HCT116 (cell line): ENCODE results near the gene LAMB4. TPM values are rescaled to one million over a fixed set of nuclear protein-coding genes. Genes with fewer than 3 reads are reported as not detected.

Experiments used
- ATAC-seq: fragments of 200-7000 bp; cut with Tn5 transposase; 2 replicates; pipeline ENCODE4 v1.9.1; 2020; ENCODE audit warnings: mild to moderate bottlenecking, moderate library complexity
- BruUV-seq: library from RNA; stranded (reverse); fragments of 400-500 nt; replicated peaks from 2 replicates; lab custom pipeline; 2021; lab: Mats Ljungman, UMichigan
- CTCF ChIA-PET: fragments of 300-600 bp; sonication (Branson Sonifier 250); formaldehyde crosslinking; loops from one replicate; lab custom pipeline; 2021; ENCODE audit warnings: antibody characterized with exemption; lab: Charles Lee
- POLR2A ChIA-PET: fragments of 300-600, 350-600 bp; sonication (Branson Sonifier 250); formaldehyde crosslinking; loops from one replicate; lab custom pipeline; 2021; ENCODE audit warnings: antibody characterized with exemption; lab: Charles Lee
- RAD21 ChIA-PET, 2 experiments: fragments of 300-600 bp; sonication (Branson Sonifier 250); formaldehyde crosslinking; loops; one replicate each; lab custom pipeline; 2023; ENCODE audit warnings: low total read pairs in 2 of 2; ENCODE audit not compliant: uncharacterized antibody in 2 of 2, unreplicated experiment in 2 of 2, low non-redundant PET in 1 of 2; lab: Charles Lee
- DNase-seq: peaks from one replicate; pipeline ENCODE4 v3.0.0-alpha.2; 2010; ENCODE audit warnings: low read depth, low spot score
- H2AFZ ChIP-seq: fragments of 200-600 bp; shearing (Covaris generic), sonication (generic); 2 replicates; pipeline ENCODE4 v1.6.1; 2017; ENCODE audit warnings: low read depth, mixed run types, mixed read lengths, antibody characterized with exemption, low read length; ENCODE audit not compliant: poor library complexity, severe bottlenecking
- H3K27ac ChIP-seq: 2 replicates; pipeline ENCODE4 v1.5.1; 2012; ENCODE audit warnings: low read depth, low read length
- H3K27me3 ChIP-seq: fragments of 200-600 bp; sonication (generic); 2 replicates; pipeline ENCODE4 v1.6.1; 2016; ENCODE audit warnings: mixed run types, low read length, mixed read lengths; ENCODE audit not compliant: insufficient read depth
- H3K36me3 ChIP-seq, 2 experiments: fragments of 200-500 bp in 1 of 2; fragments of 200-600 bp in 1 of 2; sonication (Bioruptor generic) in 1 of 2; sonication (generic) in 1 of 2; 2 replicates each; pipeline versions ENCODE4 v1.5.1 to v1.6.1; 2014 to 2016; ENCODE audit warnings: low read length in 2 of 2, inconsistent platforms in 1 of 2, mixed read lengths in 1 of 2, mixed run types in 1 of 2; ENCODE audit not compliant: insufficient read depth in 2 of 2, control insufficient read depth in 1 of 2
- H3K4me1 ChIP-seq, 2 experiments: fragments of 200-600 bp in 1 of 2; sonication (generic) in 1 of 2; 2 replicates each; pipeline versions ENCODE4 v1.5.1 to v1.6.1; 2012 to 2017; ENCODE audit warnings: low read length in 2 of 2, inconsistent platforms in 1 of 2, mild to moderate bottlenecking in 1 of 2, mixed read lengths in 1 of 2, mixed run types in 1 of 2, moderate library complexity in 1 of 2; ENCODE audit not compliant: insufficient read depth in 2 of 2, control insufficient read depth in 1 of 2
- H3K4me2 ChIP-seq: fragments of 200-600 bp; sonication (generic); 2 replicates; pipeline ENCODE4 v1.6.1; 2017; ENCODE audit warnings: mixed run types, low read length, mixed read lengths
- H3K4me3 ChIP-seq, 2 experiments: fragments of 200-600 bp in 1 of 2; sonication (generic) in 1 of 2; replicated peaks in 1 of 2; 2 replicates each; pipeline ENCODE4 v1.5.1; 2011 to 2016; ENCODE audit warnings: low read length in 2 of 2, control low read depth in 1 of 2, low read depth in 1 of 2, mild to moderate bottlenecking in 1 of 2, mixed read lengths in 1 of 2, mixed run types in 1 of 2
- H3K79me2 ChIP-seq: fragments of 200-600 bp; sonication (generic); 2 replicates; pipeline ENCODE4 v1.6.1; 2017; ENCODE audit warnings: mild to moderate bottlenecking, mixed run types, low read length, moderate library complexity, mixed read lengths; ENCODE audit not compliant: insufficient read depth
- H3K9ac ChIP-seq: fragments of 200-600 bp; sonication (generic); 2 replicates; pipeline ENCODE4 v1.6.1; 2016; ENCODE audit warnings: low read length, mixed read lengths
- H3K9me2 ChIP-seq: fragments of 200-600 bp; sonication (generic), shearing (Covaris generic); 2 replicates; pipeline ENCODE4 v1.6.1; 2017; ENCODE audit warnings: mixed run types, mild to moderate bottlenecking, moderate library complexity; ENCODE audit not compliant: insufficient read depth
- H3K9me3 ChIP-seq, 2 experiments: fragments of 200-500 bp in 1 of 2; fragments of 200-600 bp in 1 of 2; sonication (Bioruptor generic) in 1 of 2; sonication (generic) in 1 of 2; 2 replicates each; pipeline ENCODE4 v1.6.1; 2014 to 2017; ENCODE audit warnings: low read length in 2 of 2, mixed read lengths in 2 of 2, inconsistent platforms in 1 of 2, low read depth in 1 of 2, mild to moderate bottlenecking in 1 of 2, mixed run types in 1 of 2, moderate library complexity in 1 of 2; ENCODE audit not compliant: control insufficient read depth in 1 of 2, insufficient read depth in 1 of 2
- H4K20me1 ChIP-seq: fragments of 200-600 bp; sonication (generic), shearing (Covaris generic); 2 replicates; pipeline ENCODE4 v1.6.1; 2017; ENCODE audit warnings: mixed run types, mild to moderate bottlenecking, moderate library complexity; ENCODE audit not compliant: insufficient read depth
- ATF3 ChIP-seq: IDR thresholded peaks from 2 replicates; pipeline ENCODE4 v1.6.1; 2012
- CBX3 ChIP-seq: IDR thresholded peaks from 2 replicates; pipeline ENCODE4 v1.6.1; 2012; ENCODE audit warnings: low read depth
- CTCF ChIP-seq, 3 experiments: fragments of 200-600 bp in 1 of 3; sonication (generic) in 1 of 3; IDR thresholded peaks in 2 of 3; conservative IDR thresholded peaks in 1 of 3; 2 replicates each; pipeline ENCODE4 v1.5.1; 2012 to 2017; ENCODE audit warnings: low read depth in 2 of 3, low read length in 2 of 3, antibody characterized with exemption in 1 of 3, borderline replicate concordance in 1 of 3, control low read depth in 1 of 3, mild to moderate bottlenecking in 1 of 3, mixed read lengths in 1 of 3, mixed run types in 1 of 3, moderate library complexity in 1 of 3; ENCODE audit not compliant: insufficient read depth in 1 of 3
- EGR1 ChIP-seq: IDR thresholded peaks from 2 replicates; pipeline ENCODE4 v1.6.1; 2012; ENCODE audit warnings: low read depth
- ELF1 ChIP-seq: IDR thresholded peaks from 2 replicates; pipeline ENCODE4 v1.6.1; 2012; ENCODE audit warnings: low read depth, borderline replicate concordance
- EZH2 ChIP-seq: fragments of 200-600 bp; sonication (generic); IDR thresholded peaks from 2 replicates; pipeline ENCODE4 v1.6.1; 2017; ENCODE audit warnings: antibody characterized with exemption, mixed run types
- EZH2phosphoT487 ChIP-seq: fragments of 200-600 bp; IDR thresholded peaks from 2 replicates; pipeline ENCODE4 v1.6.1; 2018; ENCODE audit warnings: antibody characterized with exemption, borderline replicate concordance
- JUND ChIP-seq: IDR thresholded peaks from 2 replicates; pipeline ENCODE4 v1.6.1; 2012
- MAX ChIP-seq: IDR thresholded peaks from 2 replicates; pipeline ENCODE4 v1.6.1; 2012
- POLR2AphosphoS5 ChIP-seq: IDR thresholded peaks from 2 replicates; pipeline ENCODE4 v1.6.1; 2011; ENCODE audit warnings: mild to moderate bottlenecking, low read depth, low read length, moderate library complexity
- RAD21 ChIP-seq: IDR thresholded peaks from 2 replicates; pipeline ENCODE4 v1.6.1; 2012; ENCODE audit warnings: low read depth, mild to moderate bottlenecking
- SP1 ChIP-seq: IDR thresholded peaks from 2 replicates; pipeline ENCODE4 v1.6.1; 2012; ENCODE audit warnings: low read depth
- SRF ChIP-seq: IDR thresholded peaks from 2 replicates; pipeline ENCODE4 v1.6.1; 2012; ENCODE audit warnings: low read depth
- TCF7L2 ChIP-seq: IDR thresholded peaks from 2 replicates; pipeline ENCODE4 v1.7.0; 2011; ENCODE audit warnings: borderline replicate concordance, inconsistent platforms; ENCODE audit not compliant: insufficient read depth, insufficient read length; ENCODE audit errors: extremely low read depth
- YY1 ChIP-seq: IDR thresholded peaks from 2 replicates; pipeline ENCODE4 v1.6.1; 2011; ENCODE audit warnings: low read length, low read depth, moderate library complexity, mild to moderate bottlenecking; ENCODE audit not compliant: insufficient replicate concordance; ENCODE audit errors: extremely low read depth
- ZBTB33 ChIP-seq: IDR thresholded peaks from 2 replicates; pipeline ENCODE4 v1.6.1; 2011; ENCODE audit warnings: mild to moderate bottlenecking, low read length, moderate library complexity; ENCODE audit not compliant: insufficient replicate concordance; ENCODE audit errors: extremely low read depth
- ZFX ChIP-seq: fragments of 450-650 bp; IDR thresholded peaks from 2 replicates; pipeline ENCODE4 v1.6.1; 2017
- intact Hi-C: fragments of 100-400 bp; cut with micrococcal nuclease; formaldehyde crosslinking; loops from 2 replicates; pipeline ENCODE4 v1.10.0; 2022
- total RNA-seq: library from RNA; stranded (reverse); gene quantifications from one replicate; pipeline ENCODE4 v1.2.1, GENCODE V29; 2021; ENCODE audit not compliant: unreplicated experiment

Gene LAMB4
- total RNA-seq, 1 experiment from 2014 or later, result not detected

GRCh38 chr7:108054537-108054936 is 75.6 kb downstream of the LAMB4 start:
- Histone ChIP-seq H3K4me2 (no peak overlapping the region), H3K27me3 (no peaks in the 10 kb centered on the region), H3K9me3 (no peaks in the 10 kb centered on the region)
- TF ChIP-seq ATF3, result no peak
- TF ChIP-seq SRF, result no peak
- TF ChIP-seq ZBTB33, result no peak
- TF ChIP-seq ELF1, result no peak
- no peak for TF ChIP-seq POLR2AphosphoS5
- TF ChIP-seq YY1, result no peak
- TF ChIP-seq RAD21, result no peak
- no peak for TF ChIP-seq CBX3
- no peak for TF ChIP-seq TCF7L2
- no peak for TF ChIP-seq MAX
- TF ChIP-seq EGR1, result no peak
- no peak for TF ChIP-seq JUND
- no peak for TF ChIP-seq CTCF (IDR thresholded peaks at IDR 0.05 in 2 of 3, conservative IDR thresholded peaks at IDR 0.05 in 1 of 3; ENCODE audit: borderline replicate concordance in 1 of 3, insufficient read depth in 1 of 3, low read depth in 2 of 3, low read length in 2 of 3)
- TF ChIP-seq SP1, result no peak
- no peak for TF ChIP-seq ZFX
- TF ChIP-seq EZH2phosphoT487, result no peak
- no peak for TF ChIP-seq EZH2
- TF ChIP-seq, all 23 proteins: peak for 0
- DNase-seq (no peak), ATAC-seq (no peak)
- Histone ChIP-seq H2AFZ (no peak overlapping the region), H3K4me3 (no peak overlapping the region), H4K20me1 (no peaks in the 10 kb centered on the region), H3K27ac (no peak overlapping the region), H3K79me2 (no peaks in the 10 kb centered on the region), H3K36me3 (no peaks in the 10 kb centered on the region), H3K9me2 (no peaks in the 10 kb centered on the region), H3K4me1 (no peaks in the 10 kb centered on the region), H3K9ac (no peak overlapping the region)
- CTCF ChIA-PET, result no interaction called here
- intact Hi-C loops, result no loop called here
- BruUV-seq, result no TSS peak
- RAD21 ChIA-PET, result no interaction called here
- POLR2A ChIA-PET, result no interaction called here
